OCI-LY3 (cell line): ENCODE measurements around the gene FZD4.

ENCODE experiments used
- H2AFZ ChIP-seq: fragments of 200-600, 300-600 bp; shearing (Covaris generic); 2 replicates; pipeline ENCODE4 v1.6.0; 2014; ENCODE audit warnings: antibody characterized with exemption, low read depth, low read length
- H3K27ac ChIP-seq: fragments of 200-600, 300-600 bp; sonication (generic); 2 replicates; pipeline ENCODE4 v1.5.1; 2014; ENCODE audit warnings: mild to moderate bottlenecking, low read length, moderate library complexity, mixed read lengths
- H3K27me3 ChIP-seq: fragments of 200-600, 300-600 bp; sonication (generic); 2 replicates; pipeline ENCODE4 v1.6.1; 2014; ENCODE audit warnings: low read depth, low read length, mixed read lengths
- H3K36me3 ChIP-seq: fragments of 200-600, 300-600 bp; sonication (generic); replicated peaks from 2 replicates; pipeline ENCODE3; 2014; ENCODE audit warnings: low read depth, low read length, mixed read lengths
- H3K4me1 ChIP-seq: fragments of 300-600, 200-600 bp; sonication (generic); 2 replicates; pipeline ENCODE4 v1.6.1; 2014; ENCODE audit warnings: low read length, mixed read lengths
- H3K4me2 ChIP-seq: fragments of 200-600, 300-600 bp; sonication (generic); 2 replicates; pipeline ENCODE4 v1.6.1; 2014; ENCODE audit warnings: low read length, mixed read lengths
- H3K4me3 ChIP-seq: fragments of 300-600, 200-600 bp; sonication (generic); 2 replicates; pipeline ENCODE4 v1.5.1; 2014; ENCODE audit warnings: antibody characterized with exemption, mild to moderate bottlenecking, low read length, moderate library complexity
- H3K79me2 ChIP-seq: fragments of 300-600, 200-600 bp; shearing (Covaris generic); 2 replicates; pipeline ENCODE4 v1.6.1; 2014; ENCODE audit warnings: mild to moderate bottlenecking, low read length, mixed read lengths
- H3K9ac ChIP-seq: fragments of 300-600, 200-600 bp; shearing (Covaris generic); 2 replicates; pipeline ENCODE4 v1.6.0; 2014; ENCODE audit warnings: mild to moderate bottlenecking, low read length, moderate library complexity
- H3K9me3 ChIP-seq: fragments of 200-600, 300-600 bp; shearing (Covaris generic); 2 replicates; pipeline ENCODE4 v1.6.1; 2014; ENCODE audit warnings: low read length, mixed read lengths; ENCODE audit not compliant: insufficient read depth
- H4K20me1 ChIP-seq: fragments of 200-600, 300-600 bp; sonication (generic); 2 replicates; pipeline ENCODE4 v1.6.1; 2016; ENCODE audit warnings: low read length, mixed read lengths; ENCODE audit not compliant: insufficient read depth
- CTCF ChIP-seq: fragments of 200-600, 300-600 bp; sonication (generic); IDR thresholded peaks from 2 replicates; pipeline ENCODE4 v1.5.1; 2014; ENCODE audit warnings: antibody characterized with exemption, low read length, low read depth
- EZH2phosphoT487 ChIP-seq: fragments of 200-600 bp; shearing (Covaris generic); IDR thresholded peaks from 2 replicates; pipeline ENCODE4 v1.6.1; 2018; ENCODE audit warnings: antibody characterized with exemption, mixed run types, low read depth

The FZD4 gene

GRCh38 chr11:86922225-86922624 is 33.0 kb downstream of the FZD4 start:
- H3K4me3 ChIP-seq = no peak overlapping the region
- H3K9ac ChIP-seq = no peak overlapping the region
- H3K79me2 ChIP-seq = no peaks in the 10 kb centered on the region
- no peak overlapping the region for H3K4me2 ChIP-seq
- H2AFZ ChIP-seq = no peak overlapping the region
- no peaks in the 10 kb centered on the region for H3K27me3 ChIP-seq
- no peaks in the 10 kb centered on the region for H3K9me3 ChIP-seq
- H3K27ac ChIP-seq = no peak overlapping the region
- no peaks in the 10 kb centered on the region for H3K4me1 ChIP-seq
- TF ChIP-seq EZH2phosphoT487 = no peak
- no peak for TF ChIP-seq CTCF
- no peaks in the 10 kb centered on the region for H4K20me1 ChIP-seq
- no peaks in the 10 kb centered on the region for H3K36me3 ChIP-seq

- no peaks in the 10 kb centered on the region for H3K27me3 ChIP-seq
- no peaks in the 10 kb centered on the region for H3K79me2 ChIP-seq
- peak overlapping the region; percentile 58; the same call in 1 of the 2 replicates for H2AFZ ChIP-seq
- TF ChIP-seq CTCF (peak; percentile 84), EZH2phosphoT487 (no peak)
- no peaks in the 10 kb centered on the region for H3K36me3 ChIP-seq
- H4K20me1 ChIP-seq = no peaks in the 10 kb centered on the region
- no peaks in the 10 kb centered on the region for H3K4me1 ChIP-seq
- H3K4me3 ChIP-seq = no peak overlapping the region
- H3K4me2 ChIP-seq = no peak overlapping the region
- no peaks in the 10 kb centered on the region for H3K9me3 ChIP-seq
- H3K9ac ChIP-seq = no peak overlapping the region
- H3K27ac ChIP-seq = no peak overlapping the region
Observed at GRCh38 chr11:86919557-86920210, 35.5 kb downstream of the FZD4 start.

GRCh38 chr11:86918973-86919372 is 36.2 kb downstream of the FZD4 start:
- Histone ChIP-seq H3K4me1 (no peaks in the 10 kb centered on the region), H3K9ac (no peak overlapping the region), H4K20me1 (no peaks in the 10 kb centered on the region), H3K27ac (no peak overlapping the region), H3K79me2 (no peaks in the 10 kb centered on the region), H3K9me3 (no peaks in the 10 kb centered on the region), H3K36me3 (no peaks in the 10 kb centered on the region), H3K4me3 (no peak overlapping the region), H3K4me2 (no peak overlapping the region), H2AFZ (no peak overlapping the region), H3K27me3 (no peaks in the 10 kb centered on the region)
- no peak for TF ChIP-seq EZH2phosphoT487
- no peak for TF ChIP-seq CTCF

GRCh38 chr11:86918496-86918895 is 36.7 kb downstream of the FZD4 start:
- no peak overlapping the region for H3K9ac ChIP-seq
- no peak overlapping the region for H3K4me3 ChIP-seq
- no peaks in the 10 kb centered on the region for H3K9me3 ChIP-seq
- no peaks in the 10 kb centered on the region for H3K4me1 ChIP-seq
- no peak overlapping the region for H3K4me2 ChIP-seq
- H3K79me2 ChIP-seq = no peaks in the 10 kb centered on the region
- H3K27me3 ChIP-seq = no peaks in the 10 kb centered on the region
- no peaks in the 10 kb centered on the region for H3K36me3 ChIP-seq
- TF ChIP-seq CTCF = no peak
- no peak for TF ChIP-seq EZH2phosphoT487
- no peak overlapping the region for H3K27ac ChIP-seq
- no peaks in the 10 kb centered on the region for H4K20me1 ChIP-seq
- no peak overlapping the region for H2AFZ ChIP-seq
